Gastroesophageal sphincter (tissue), 4 donors: Measurements from ENCODE around the gene CLSTN2. TPM values are rescaled to one million over a fixed set of nuclear protein-coding genes. Genes with fewer than 3 reads are reported as not detected.

Experiments used
- ATAC-seq: fragments of 150-250 bp; one replicate; pipeline ENCODE4 v1.9.1; 2016; ENCODE audit warnings: mild to moderate bottlenecking, moderate library complexity
- H3K27ac ChIP-seq, 4 donors: fragments of 200-600 bp; sonication (generic) in 3 of 4; 1 replicate in 3 of 4; 2 replicates in 1 of 4; pipeline ENCODE4 v1.5.1; 2016 to 2019
- H3K27me3 ChIP-seq: fragments of 200-600 bp; sonication (generic); one replicate; pipeline ENCODE4 v1.5.1; 2019
- H3K36me3 ChIP-seq, 2 donors: fragments of 200-600 bp; sonication (generic); one replicate each; pipeline ENCODE4 v1.5.1; 2019; ENCODE audit warnings: control low read depth in 1 of 2
- H3K4me1 ChIP-seq, 3 donors: fragments of 200-600 bp; sonication (generic); 1 replicate in 2 of 3; 2 replicates in 1 of 3; pipeline ENCODE4 v1.5.1; 2016 to 2019; ENCODE audit warnings: control low read depth in 2 of 3
- H3K4me3 ChIP-seq, 2 donors: fragments of 200-600 bp; sonication (generic); one replicate each; pipeline ENCODE4 v1.5.1; 2019; ENCODE audit warnings: mild to moderate bottlenecking in 1 of 2, moderate library complexity in 1 of 2
- H3K9me3 ChIP-seq, 3 donors: fragments of 200-600 bp; sonication (generic); one replicate each; pipeline ENCODE4 v1.5.1; 2017 to 2019; ENCODE audit warnings: control low read depth in 2 of 3
- EP300 ChIP-seq: sonication (generic); formaldehyde crosslinking; IDR thresholded peaks from one replicate; pipeline ENCODE4 v1.6.1; 2017; ENCODE audit warnings: antibody characterized with exemption, mild to moderate bottlenecking
- POLR2A ChIP-seq, 2 donors: fragments of 450-650 bp; IDR thresholded peaks; one replicate each; pipeline ENCODE4 v1.6.1; 2017; ENCODE audit warnings: antibody characterized with exemption in 2 of 2, mild to moderate bottlenecking in 2 of 2, moderate library complexity in 1 of 2
- POLR2AphosphoS5 ChIP-seq: sonication (generic); formaldehyde crosslinking; IDR thresholded peaks from one replicate; pipeline ENCODE4 v1.6.1; 2017; ENCODE audit warnings: antibody characterized with exemption
- WGBS, 2 donors: methylation state at CpG; one replicate each; pipeline ENCODE4 v1.1.5; 2018; ENCODE audit warnings: low coverage in 1 of 2; 5-methylcytosine and 5-hydroxymethylcytosine counted together
- total RNA-seq, 4 donors: library from RNA; depleted of rRNA; stranded (reverse); fragments of >200 nt; gene quantifications; one replicate each; pipeline ENCODE4 v1.1.0, GENCODE V29; 2016
- TF ChIP-seq, protein P1 (sequence below), 4 experiments: fragments of 200-600 bp in 2 of 4; fragments of 450-650 bp in 2 of 4; sonication (generic) in 1 of 4; IDR thresholded peaks; one replicate each; pipeline ENCODE4 v1.5.1; 2017 to 2019; ENCODE audit warnings: antibody characterized with exemption in 4 of 4, mild to moderate bottlenecking in 2 of 4, moderate library complexity in 2 of 4

The CLSTN2 gene
- total RNA-seq, 4 donors from 2014 or later: 6.6 to 9.7 (median 7.7) TPM

DNA sequence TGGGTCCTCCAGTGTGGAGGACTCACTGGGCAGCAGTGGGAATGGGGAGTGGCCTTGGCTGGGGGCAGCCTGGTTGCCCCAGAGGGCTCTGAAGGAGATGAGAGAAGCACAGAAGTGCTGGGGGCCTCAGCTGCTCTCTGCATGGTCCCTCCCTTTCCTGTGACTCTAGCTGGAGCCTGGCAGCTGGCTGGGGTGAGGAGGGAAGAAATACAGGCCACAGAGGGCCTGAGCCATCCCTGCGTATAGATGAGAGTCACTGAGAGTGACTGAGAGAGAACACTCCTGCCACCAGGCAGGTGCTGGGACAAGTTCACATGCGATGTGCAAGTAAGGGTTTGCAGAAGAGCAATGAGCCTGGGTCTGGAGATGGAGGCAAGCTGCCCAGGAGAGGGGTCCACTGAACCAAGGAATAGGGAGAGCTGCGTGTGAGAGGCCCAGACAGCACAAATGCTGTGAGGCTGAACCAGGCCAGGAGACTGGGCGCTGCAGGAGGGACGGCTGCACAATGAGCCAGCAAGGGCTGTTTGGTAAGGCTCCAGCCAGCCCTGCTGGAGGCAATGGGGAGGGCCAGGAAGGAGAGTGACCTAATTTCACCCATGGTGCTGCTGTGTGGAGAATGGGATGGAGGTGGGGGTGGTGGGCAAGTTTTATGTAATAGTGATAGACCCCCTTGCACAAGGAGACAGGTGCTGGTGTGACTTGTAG lies 87.2 kb downstream of the CLSTN2 start:
- WGBS, 2 donors: 29 to 35% methylated on average over 3 to 4 of the region's 5 CpGs
- peak; percentile 29 for ATAC-seq
- H3K27ac ChIP-seq: no peak overlapping the region
- no peak for TF ChIP-seq EP300
- TF ChIP-seq, protein P1, sequence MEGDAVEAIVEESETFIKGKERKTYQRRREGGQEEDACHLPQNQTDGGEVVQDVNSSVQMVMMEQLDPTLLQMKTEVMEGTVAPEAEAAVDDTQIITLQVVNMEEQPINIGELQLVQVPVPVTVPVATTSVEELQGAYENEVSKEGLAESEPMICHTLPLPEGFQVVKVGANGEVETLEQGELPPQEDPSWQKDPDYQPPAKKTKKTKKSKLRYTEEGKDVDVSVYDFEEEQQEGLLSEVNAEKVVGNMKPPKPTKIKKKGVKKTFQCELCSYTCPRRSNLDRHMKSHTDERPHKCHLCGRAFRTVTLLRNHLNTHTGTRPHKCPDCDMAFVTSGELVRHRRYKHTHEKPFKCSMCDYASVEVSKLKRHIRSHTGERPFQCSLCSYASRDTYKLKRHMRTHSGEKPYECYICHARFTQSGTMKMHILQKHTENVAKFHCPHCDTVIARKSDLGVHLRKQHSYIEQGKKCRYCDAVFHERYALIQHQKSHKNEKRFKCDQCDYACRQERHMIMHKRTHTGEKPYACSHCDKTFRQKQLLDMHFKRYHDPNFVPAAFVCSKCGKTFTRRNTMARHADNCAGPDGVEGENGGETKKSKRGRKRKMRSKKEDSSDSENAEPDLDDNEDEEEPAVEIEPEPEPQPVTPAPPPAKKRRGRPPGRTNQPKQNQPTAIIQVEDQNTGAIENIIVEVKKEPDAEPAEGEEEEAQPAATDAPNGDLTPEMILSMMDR (IDR thresholded peaks at IDR 0.05): no peak
- no peak for TF ChIP-seq POLR2AphosphoS5
- no peak for TF ChIP-seq POLR2A (IDR thresholded peaks at IDR 0.05)
- H3K4me3 ChIP-seq: no peak overlapping the region
- no peaks in the 10 kb centered on the region for H3K27me3 ChIP-seq
- H3K9me3 ChIP-seq: no peaks in the 10 kb centered on the region
- no peaks in the 10 kb centered on the region for H3K36me3 ChIP-seq
- peaks cover 0 to 36% (median 4%) of the 10 kb centered on the region in 3 donors for H3K4me1 ChIP-seq

DNA sequence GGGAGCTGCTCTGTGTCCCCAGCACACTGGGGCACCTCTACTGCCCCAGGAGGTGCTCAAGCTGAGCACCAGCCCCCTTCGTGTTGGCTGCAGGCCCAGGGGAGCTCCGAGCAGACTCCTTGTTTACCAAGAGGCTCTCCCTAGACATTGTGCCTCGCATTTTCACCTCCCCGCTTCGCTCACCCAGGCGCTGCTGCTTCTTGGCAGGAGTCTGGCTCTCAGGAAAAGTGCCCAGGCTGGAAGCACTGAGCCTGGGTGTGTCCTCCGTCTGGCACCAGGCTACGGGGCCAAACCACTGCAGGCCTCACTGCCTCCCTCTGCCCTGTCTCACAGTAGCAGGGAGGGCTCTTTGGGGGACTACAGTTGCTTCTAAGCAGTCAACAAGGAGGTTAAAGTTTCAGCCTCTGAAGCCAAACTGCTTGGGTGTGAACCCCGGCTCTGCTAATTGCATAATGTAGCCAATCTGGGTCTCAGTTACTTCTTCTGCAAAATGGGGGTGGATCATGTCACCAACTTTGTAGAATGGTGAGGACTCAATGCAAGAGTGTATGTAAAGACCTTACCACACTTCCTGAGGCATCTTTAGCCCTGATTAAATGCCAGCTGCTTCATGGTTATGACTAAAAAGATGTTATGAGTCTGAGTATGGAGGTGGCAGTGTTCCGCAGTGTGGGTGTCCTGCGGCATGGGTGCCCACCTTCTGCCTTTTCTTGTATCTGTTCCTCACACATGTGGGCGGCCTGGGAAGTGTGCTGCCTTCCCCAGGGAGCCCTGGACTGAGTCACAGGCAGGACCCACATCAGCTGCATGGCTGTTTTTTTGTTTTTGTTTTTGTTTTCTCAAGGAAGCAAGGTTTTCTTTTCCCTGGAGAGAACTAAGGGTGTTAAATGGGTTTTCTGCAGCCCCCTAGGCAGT lies 88.9 kb downstream of the CLSTN2 start:
- no peak for TF ChIP-seq POLR2AphosphoS5
- TF ChIP-seq POLR2A (IDR thresholded peaks at IDR 0.05): no peak
- Histone ChIP-seq H3K4me3 (no peak overlapping the region), H3K27ac (peak overlapping the region in 3 of 4 donors; percentile 53 to 61 (median 57)), H3K36me3 (no peaks in the 10 kb centered on the region), H3K27me3 (no peaks in the 10 kb centered on the region), H3K4me1 (peaks cover 0 to 36% (median 4%) of the 10 kb centered on the region in 3 donors), H3K9me3 (no peaks in the 10 kb centered on the region)
- WGBS, 2 donors: 100% methylated on average over 1 to 2 of the region's 12 CpGs
- peak; percentile 46 for ATAC-seq

DNA sequence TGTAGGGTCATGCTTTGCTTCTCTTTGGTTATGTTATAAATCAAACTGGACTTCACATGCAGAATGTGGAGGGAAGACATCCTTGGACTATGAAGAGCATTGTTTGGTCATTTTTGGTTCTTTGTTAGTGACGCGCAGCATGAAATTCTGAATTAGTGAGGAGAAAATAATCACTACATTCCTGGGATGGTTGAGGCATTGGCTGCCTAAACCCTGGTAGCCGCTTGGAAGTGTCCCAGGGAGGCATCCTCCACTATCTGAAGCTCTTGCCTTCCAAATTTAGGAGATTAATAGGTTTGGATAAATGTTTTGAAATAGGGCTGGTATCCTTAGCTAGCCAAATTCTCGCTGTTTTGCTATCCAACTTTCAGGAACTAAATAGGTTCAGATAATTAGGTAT lies 96.2 kb downstream of the CLSTN2 start:
- TF ChIP-seq, protein P1 (IDR thresholded peaks at IDR 0.05): no peak
- TF ChIP-seq POLR2AphosphoS5: no peak
- no peak for TF ChIP-seq EP300
- TF ChIP-seq POLR2A (IDR thresholded peaks at IDR 0.05): no peak
- Histone ChIP-seq H3K4me1 (no peaks in the 10 kb centered on the region), H3K9me3 (no peaks in the 10 kb centered on the region), H3K36me3 (no peaks in the 10 kb centered on the region), H3K4me3 (no peak overlapping the region), H3K27ac (no peak overlapping the region), H3K27me3 (no peaks in the 10 kb centered on the region)
- 85 to 87% methylated on average over 4 of the region's 4 CpGs for WGBS, 2 donors
- no peak for ATAC-seq

DNA sequence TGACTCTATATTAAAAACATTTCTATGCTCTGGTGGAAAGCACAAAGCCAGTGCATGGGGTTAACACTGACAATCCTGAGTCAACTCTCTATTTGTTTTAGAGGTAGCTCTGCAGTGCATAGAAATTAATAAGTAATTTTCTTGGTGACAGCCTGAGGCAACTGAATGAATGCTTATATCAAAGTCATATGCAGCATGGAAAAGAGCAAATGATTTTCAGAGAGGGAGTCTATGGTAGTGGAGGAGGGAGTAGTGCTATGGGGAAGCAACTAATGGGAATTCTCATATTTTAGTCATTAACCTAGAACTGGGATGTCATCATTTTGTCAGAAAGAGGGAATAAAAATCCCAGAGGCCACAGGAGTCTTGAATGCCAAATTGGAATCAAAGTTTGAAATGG lies 99.1 kb downstream of the CLSTN2 start:
- Histone ChIP-seq H3K27ac (no peak overlapping the region), H3K9me3 (no peaks in the 10 kb centered on the region), H3K4me1 (no peaks in the 10 kb centered on the region), H3K4me3 (no peak overlapping the region), H3K36me3 (no peaks in the 10 kb centered on the region), H3K27me3 (no peaks in the 10 kb centered on the region)
- TF ChIP-seq, protein P1 (IDR thresholded peaks at IDR 0.05): no peak
- ATAC-seq: no peak

DNA sequence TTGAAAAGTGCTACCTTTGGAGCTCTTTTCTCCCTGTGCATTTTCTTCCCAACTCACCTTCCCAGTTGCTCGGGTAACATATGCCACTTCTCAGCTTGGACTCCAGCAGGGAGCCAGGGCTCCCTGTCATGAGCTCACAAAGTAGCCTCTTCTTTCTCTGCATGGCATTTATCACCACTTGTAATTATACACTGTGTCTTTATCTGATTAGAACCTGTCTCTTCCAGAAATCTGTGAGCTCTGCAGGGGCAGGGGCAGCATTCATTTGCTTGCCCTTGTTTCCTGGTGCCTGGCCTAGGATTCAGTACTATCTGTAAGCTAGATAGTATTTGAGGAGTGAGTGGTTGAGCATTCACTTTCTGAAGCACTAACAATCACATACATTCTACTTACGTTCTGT lies 100.9 kb downstream of the CLSTN2 start:
- H3K27me3 ChIP-seq: no peaks in the 10 kb centered on the region
- no peaks in the 10 kb centered on the region for H3K36me3 ChIP-seq
- H3K4me1 ChIP-seq: no peaks in the 10 kb centered on the region
- WGBS, 2 donors: 43 to 50% methylated on average over 2 of the region's 2 CpGs
- no peak overlapping the region for H3K4me3 ChIP-seq
- TF ChIP-seq, protein P1 (IDR thresholded peaks at IDR 0.05): no peak
- TF ChIP-seq EP300: no peak
- TF ChIP-seq POLR2A (IDR thresholded peaks at IDR 0.05): no peak
- TF ChIP-seq POLR2AphosphoS5: no peak
- no peak for ATAC-seq
- no peaks in the 10 kb centered on the region for H3K9me3 ChIP-seq
- H3K27ac ChIP-seq: no peak overlapping the region
